Mesendoderm (in vitro differentiated cells): Measurements from ENCODE around the gene PDE9A.

ENCODE experiments used
- DNase-seq: peaks from one replicate; pipeline ENCODE4 v3.0.0; 2013
- H2AK5ac ChIP-seq: 2 replicates; pipeline ENCODE4 v1.6.1; 2013; ENCODE audit warnings: low read length, inconsistent platforms
- H2BK120ac ChIP-seq: 2 replicates; pipeline ENCODE4 v1.6.1; 2013; ENCODE audit warnings: low read depth, mild to moderate bottlenecking, low read length, moderate library complexity, mixed read lengths
- H2BK15ac ChIP-seq: replicated peaks from 2 replicates; pipeline ENCODE4 v1.6.1; 2013; ENCODE audit warnings: low read depth, mild to moderate bottlenecking, moderate library complexity
- H2BK5ac ChIP-seq: 2 replicates; pipeline ENCODE4 v1.6.1; 2013; ENCODE audit warnings: low read length, inconsistent platforms
- H3K18ac ChIP-seq: 2 replicates; pipeline ENCODE4 v1.6.1; 2013; ENCODE audit warnings: mild to moderate bottlenecking, low read length, mixed read lengths
- H3K23ac ChIP-seq: one replicate; pipeline ENCODE4 v1.6.1; 2013; ENCODE audit warnings: low read length
- H3K27ac ChIP-seq: 2 replicates; pipeline ENCODE4 v1.5.1; 2013; ENCODE audit warnings: low read depth, mild to moderate bottlenecking, inconsistent platforms, low read length, moderate library complexity
- H3K27me3 ChIP-seq: 2 replicates; pipeline ENCODE4 v1.6.1; 2013; ENCODE audit warnings: low read length, control low read depth, mild to moderate bottlenecking, inconsistent platforms; ENCODE audit not compliant: insufficient read depth, poor library complexity
- H3K36me3 ChIP-seq: 2 replicates; pipeline ENCODE4 v1.6.1; 2013; ENCODE audit warnings: low read length, inconsistent platforms; ENCODE audit not compliant: control insufficient read depth, insufficient read depth
- H3K4ac ChIP-seq: one replicate; pipeline ENCODE4 v1.6.1; 2013; ENCODE audit warnings: low read depth, mild to moderate bottlenecking, low read length, moderate library complexity
- H3K4me1 ChIP-seq: 2 replicates; pipeline ENCODE4 v1.6.1; 2013; ENCODE audit warnings: low read depth, low read length, inconsistent platforms; ENCODE audit not compliant: control insufficient read depth
- H3K4me2 ChIP-seq: 2 replicates; pipeline ENCODE4 v1.6.1; 2013; ENCODE audit warnings: low read length
- H3K4me3 ChIP-seq: 2 replicates; pipeline ENCODE4 v1.5.1; 2013; ENCODE audit warnings: mild to moderate bottlenecking, low read length
- H3K56ac ChIP-seq: one replicate; pipeline ENCODE4 v1.6.1; 2013; ENCODE audit warnings: low read length
- H3K79me1 ChIP-seq: 2 replicates; pipeline ENCODE4 v1.6.1; 2013; ENCODE audit warnings: low read length, inconsistent platforms
- H3K79me2 ChIP-seq: 2 replicates; pipeline ENCODE4 v1.6.1; 2013; ENCODE audit warnings: mild to moderate bottlenecking, low read length; ENCODE audit not compliant: control insufficient read depth, insufficient read depth
- H3K9ac ChIP-seq: 2 replicates; pipeline ENCODE4 v1.6.1; 2013; ENCODE audit warnings: low read length, inconsistent platforms
- H4K5ac ChIP-seq: one replicate; pipeline ENCODE4 v1.6.1; 2013; ENCODE audit warnings: low read length
- H4K8ac ChIP-seq: one replicate; pipeline ENCODE4 v1.6.1; 2013; ENCODE audit warnings: low read depth, mild to moderate bottlenecking, control low read depth, low read length, moderate library complexity
- WGBS: extraction: QIAGEN DNeasy Blood & Tissue Kit; methylation state at CpG from one replicate; pipeline ENCODE4 v1.1.7; 2013; ENCODE audit warnings: low lambda C conversion rate, missing lambda C conversion rate; ENCODE audit not compliant: insufficient coverage; ENCODE audit errors: extremely low coverage; 5-methylcytosine and 5-hydroxymethylcytosine counted together

Gene PDE9A

GRCh38 chr21:42781150-42781970, 127.9 kb downstream of the PDE9A start:
- Histone ChIP-seq H3K23ac (no peak overlapping the region), H2BK15ac (no peak overlapping the region), H4K8ac (no peak overlapping the region), H3K4ac (no peak overlapping the region), H2AK5ac (no peak overlapping the region), H3K18ac (peak overlapping the region; percentile 62), H3K56ac (peak overlapping the region; percentile 83), H3K27ac (peak overlapping the region; percentile 40), H3K27me3 (no peaks in the 10 kb centered on the region), H3K4me2 (peak overlapping the region; percentile 83), H3K79me2 (no peaks in the 10 kb centered on the region), H3K9ac (peak overlapping the region; percentile 47), H3K36me3 (no peaks in the 10 kb centered on the region), H3K79me1 (no peaks in the 10 kb centered on the region), H3K4me3 (no peak overlapping the region), H2BK120ac (no peak overlapping the region), H3K4me1 (peaks cover 15% of the 10 kb centered on the region), H4K5ac (no peak overlapping the region), H2BK5ac (no peak overlapping the region)
- DNase-seq, result peak; percentile 81
- WGBS, result no CpG with 5 or more reads among the region's 40 CpGs

GRCh38 chr21:42781971-42782722, 128.7 kb downstream of the PDE9A start:
- Histone ChIP-seq H3K23ac (no peak overlapping the region), H2BK120ac (no peak overlapping the region), H2BK5ac (peak overlapping the region; percentile 47), H3K4me1 (peaks cover 15% of the 10 kb centered on the region), H4K5ac (no peak overlapping the region), H2BK15ac (no peak overlapping the region), H3K79me2 (no peaks in the 10 kb centered on the region), H3K56ac (peak overlapping the region; percentile 83), H3K18ac (peak overlapping the region; percentile 21), H3K36me3 (no peaks in the 10 kb centered on the region), H3K4ac (peak overlapping the region; percentile 74), H3K4me2 (no peak overlapping the region), H3K27ac (no peak overlapping the region), H2AK5ac (peak overlapping the region; percentile 93), H3K79me1 (no peaks in the 10 kb centered on the region), H4K8ac (no peak overlapping the region), H3K27me3 (no peaks in the 10 kb centered on the region), H3K9ac (peak overlapping the region; percentile 51), H3K4me3 (no peak overlapping the region)
- no peak for DNase-seq
- no CpG with 5 or more reads among the region's 14 CpGs for whole genome bisulfite sequencing

DNA sequence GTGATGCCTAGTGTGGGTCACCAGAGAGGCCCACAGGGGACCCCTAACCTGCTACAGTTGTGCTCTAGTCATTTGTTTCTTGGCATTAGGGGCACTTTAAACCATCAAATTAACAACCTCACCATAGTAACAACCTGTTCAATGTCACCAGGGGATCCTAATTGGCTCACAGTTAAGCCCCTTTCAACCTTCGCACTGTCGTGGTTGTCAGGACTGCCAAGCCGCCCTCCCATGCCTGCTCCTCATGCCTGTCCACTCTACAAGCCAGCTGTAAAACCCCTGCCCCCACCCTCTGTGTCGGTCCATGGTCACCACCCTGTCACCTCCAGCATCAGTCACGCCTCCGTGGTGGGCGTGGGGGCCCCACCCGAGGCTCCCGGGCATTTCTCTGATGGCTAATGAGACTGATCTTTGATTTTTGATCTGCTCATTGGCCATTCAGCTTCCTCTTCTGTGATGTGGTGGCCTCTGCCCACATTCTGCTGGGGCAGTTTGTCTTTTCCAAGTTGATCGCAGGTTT, 129.4 kb downstream of the PDE9A start:
- peak overlapping the region; percentile 83 for H3K56ac ChIP-seq
- peak overlapping the region; percentile 37 for H2BK5ac ChIP-seq
- no peak overlapping the region for H3K4me2 ChIP-seq
- H3K9ac ChIP-seq, result no peak overlapping the region
- no peak overlapping the region for H3K23ac ChIP-seq
- peak overlapping the region; percentile 21 for H3K18ac ChIP-seq
- no peak overlapping the region for H3K27ac ChIP-seq
- H4K8ac ChIP-seq, result no peak overlapping the region
- no peak overlapping the region for H3K4me3 ChIP-seq
- peak overlapping the region; percentile 93 for H2AK5ac ChIP-seq
- no peaks in the 10 kb centered on the region for H3K27me3 ChIP-seq
- no peak for DNase-seq
- no peaks in the 10 kb centered on the region for H3K36me3 ChIP-seq
- H3K4me1 ChIP-seq, result peaks cover 15% of the 10 kb centered on the region
- H3K79me2 ChIP-seq, result no peaks in the 10 kb centered on the region
- H2BK120ac ChIP-seq, result no peak overlapping the region
- no peaks in the 10 kb centered on the region for H3K79me1 ChIP-seq
- H3K4ac ChIP-seq, result no peak overlapping the region
- WGBS, result no CpG with 5 or more reads among the region's 10 CpGs
- H4K5ac ChIP-seq, result no peak overlapping the region
- no peak overlapping the region for H2BK15ac ChIP-seq

GRCh38 chr21:42784276-42784675, 130.9 kb downstream of the PDE9A start:
- Histone ChIP-seq H3K27ac (peak overlapping the region; percentile 65), H3K79me2 (no peaks in the 10 kb centered on the region), H3K18ac (peak overlapping the region; percentile 45), H3K27me3 (no peaks in the 10 kb centered on the region), H3K4me2 (no peak overlapping the region), H2BK5ac (peak overlapping the region; percentile 79), H3K4ac (peak overlapping the region; percentile 11), H3K56ac (peak overlapping the region; percentile 86), H2AK5ac (peak overlapping the region; percentile 97), H2BK15ac (no peak overlapping the region), H4K8ac (no peak overlapping the region), H4K5ac (peak overlapping the region; percentile 96), H3K4me3 (no peak overlapping the region), H3K79me1 (no peaks in the 10 kb centered on the region), H3K23ac (peak overlapping the region; percentile 3), H3K9ac (peak overlapping the region; percentile 62), H3K4me1 (peaks cover 14% of the 10 kb centered on the region), H3K36me3 (no peaks in the 10 kb centered on the region), H2BK120ac (no peak overlapping the region)
- DNase-seq, result no peak
- no CpG with 5 or more reads among the region's 8 CpGs for WGBS

DNA sequence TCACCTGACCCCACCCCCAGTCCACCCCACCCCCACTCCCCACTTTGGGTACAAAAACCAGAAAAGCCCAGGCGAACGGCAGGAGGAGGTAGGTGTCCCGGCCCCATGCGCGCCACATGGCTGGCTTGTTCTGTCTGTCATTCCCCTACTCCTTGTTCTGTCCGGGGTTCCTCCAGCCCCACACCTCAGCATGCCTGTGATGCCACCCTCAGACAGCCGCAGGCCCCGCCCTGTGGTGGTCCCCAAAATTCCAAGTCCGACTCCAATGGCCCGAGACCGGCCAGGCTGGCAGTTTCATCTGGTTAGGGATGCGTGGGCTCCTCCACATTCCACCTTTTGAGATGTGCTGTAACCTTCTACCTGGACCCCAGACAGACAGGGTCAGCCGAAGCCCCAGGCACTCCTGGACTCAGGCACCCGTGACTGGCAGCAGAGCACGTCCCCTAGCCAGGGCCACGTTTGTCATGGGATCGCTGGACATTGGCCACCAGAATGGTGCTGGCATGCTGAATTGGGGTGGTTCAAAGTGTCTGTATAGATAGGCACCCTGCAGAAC, 131.6 kb downstream of the PDE9A start:
- Histone ChIP-seq H3K4me2 (no peak overlapping the region), H3K4me1 (peaks cover 12% of the 10 kb centered on the region), H3K9ac (no peak overlapping the region), H3K4ac (no peak overlapping the region), H3K27ac (no peak overlapping the region), H3K56ac (no peak overlapping the region), H3K23ac (no peak overlapping the region), H3K79me2 (no peaks in the 10 kb centered on the region), H3K27me3 (no peaks in the 10 kb centered on the region), H2AK5ac (no peak overlapping the region), H3K18ac (no peak overlapping the region), H3K79me1 (no peaks in the 10 kb centered on the region), H2BK120ac (no peak overlapping the region), H3K4me3 (no peak overlapping the region), H4K8ac (no peak overlapping the region), H2BK5ac (no peak overlapping the region), H3K36me3 (no peaks in the 10 kb centered on the region), H2BK15ac (no peak overlapping the region), H4K5ac (no peak overlapping the region)
- no CpG with 5 or more reads among the region's 17 CpGs for WGBS
- DNase-seq, result no peak
